IPS-20b (cell line): ENCODE data around the gene KRT8.
A peak's percentile ranks its signal among the peaks of the same experiment; 100 is the strongest.
"Not testable (repeated sequence)": the region's sequence is repeated elsewhere in the genome, so short reads cannot be mapped to it uniquely, and the experiment has no call there.

ENCODE experiments used
- H3K27ac ChIP-seq: one replicate; pipeline ENCODE4 v1.5.1; 2013; ENCODE audit warnings: low read length
- H3K27me3 ChIP-seq: 2 replicates; pipeline ENCODE4 v1.6.1; 2013; ENCODE audit warnings: mild to moderate bottlenecking, low read length, inconsistent platforms; ENCODE audit not compliant: insufficient read depth
- H3K36me3 ChIP-seq: 2 replicates; pipeline ENCODE4 v1.6.1; 2013; ENCODE audit warnings: low read depth, mild to moderate bottlenecking, inconsistent platforms, low read length, moderate library complexity; ENCODE audit not compliant: insufficient read depth
- H3K4me1 ChIP-seq: 2 replicates; pipeline ENCODE4 v1.6.1; 2013; ENCODE audit warnings: mild to moderate bottlenecking, control low read depth, inconsistent platforms, low read length, moderate library complexity; ENCODE audit not compliant: insufficient read depth
- H3K4me3 ChIP-seq: 2 replicates; pipeline ENCODE4 v1.5.1; 2013; ENCODE audit warnings: mild to moderate bottlenecking, low read length, inconsistent platforms
- H3K9ac ChIP-seq: 2 replicates; pipeline ENCODE4 v1.6.1; 2013; ENCODE audit warnings: low read depth, mild to moderate bottlenecking, inconsistent platforms, low read length, moderate library complexity
- H3K9me3 ChIP-seq: 2 replicates; pipeline ENCODE4 v1.6.1; 2013; ENCODE audit warnings: mild to moderate bottlenecking, low read depth, low read length, inconsistent platforms; ENCODE audit not compliant: insufficient read depth

The KRT8 gene

GRCh38 chr12:52896190-52897100 is 8.4 kb downstream of the KRT8 start:
- no peaks in the 10 kb centered on the region for H3K27me3 ChIP-seq
- no peak overlapping the region for H3K27ac ChIP-seq
- H3K4me3 ChIP-seq = no peak overlapping the region
- peaks cover 50% of the 10 kb centered on the region for H3K36me3 ChIP-seq
- H3K9me3 ChIP-seq = no peaks in the 10 kb centered on the region
- no peaks in the 10 kb centered on the region for H3K4me1 ChIP-seq
- H3K9ac ChIP-seq = no peak overlapping the region

- Histone ChIP-seq H3K27ac (no peak overlapping the region), H3K36me3 (peaks cover 43% of the 10 kb centered on the region), H3K9ac (no peak overlapping the region), H3K4me3 (no peak overlapping the region), H3K4me1 (no peaks in the 10 kb centered on the region), H3K9me3 (no peaks in the 10 kb centered on the region), H3K27me3 (no peaks in the 10 kb centered on the region)
Observed at GRCh38 chr12:52895726-52896189, 9.1 kb downstream of the KRT8 start.

GRCh38 chr12:52892974-52893373 is 11.9 kb downstream of the KRT8 start:
- H3K27me3 ChIP-seq = no peaks in the 10 kb centered on the region
- no peaks in the 10 kb centered on the region for H3K4me1 ChIP-seq
- no peak overlapping the region for H3K9ac ChIP-seq
- no peak overlapping the region for H3K4me3 ChIP-seq
- H3K27ac ChIP-seq = no peak overlapping the region
- no peaks in the 10 kb centered on the region for H3K9me3 ChIP-seq
- H3K36me3 ChIP-seq = peaks cover 17% of the 10 kb centered on the region

- Histone ChIP-seq H3K4me3 (no peak overlapping the region), H3K27ac (no peak overlapping the region), H3K9ac (no peak overlapping the region), H3K27me3 (no peaks in the 10 kb centered on the region), H3K9me3 (no peaks in the 10 kb centered on the region), H3K4me1 (no peaks in the 10 kb centered on the region), H3K36me3 (peaks cover 11% of the 10 kb centered on the region)
Observed at GRCh38 chr12:52892207-52892852, 12.5 kb downstream of the KRT8 start.

- Histone ChIP-seq H3K9me3 (no peaks in the 10 kb centered on the region), H3K27ac (no peak overlapping the region), H3K4me3 (no peak overlapping the region), H3K9ac (no peak overlapping the region), H3K36me3 (no peaks in the 10 kb centered on the region), H3K4me1 (no peaks in the 10 kb centered on the region), H3K27me3 (no peaks in the 10 kb centered on the region)
Observed at GRCh38 chr12:52891044-52891443, 13.8 kb downstream of the KRT8 start.

- Histone ChIP-seq H3K9ac (no peak overlapping the region), H3K4me3 (no peak overlapping the region), H3K27me3 (no peaks in the 10 kb centered on the region), H3K4me1 (no peaks in the 10 kb centered on the region), H3K9me3 (no peaks in the 10 kb centered on the region), H3K36me3 (no peaks in the 10 kb centered on the region), H3K27ac (no peak overlapping the region)
Observed at GRCh38 chr12:52890417-52890816, 14.5 kb downstream of the KRT8 start.

- 0 out of 2 replicates have a peak, but pooled peaks cover 6% of the 10 kb centered on the region for H3K27me3 ChIP-seq
- no peaks in the 10 kb centered on the region for H3K9me3 ChIP-seq
- no peaks in the 10 kb centered on the region for H3K4me1 ChIP-seq
- H3K4me3 ChIP-seq = no peak overlapping the region
- no peak overlapping the region for H3K9ac ChIP-seq
- no peaks in the 10 kb centered on the region for H3K36me3 ChIP-seq
- no peak overlapping the region for H3K27ac ChIP-seq
Observed at GRCh38 chr12:52884526-52885293, 20.2 kb downstream of the KRT8 start.

GRCh38 chr12:52880499-52880898 is 24.4 kb downstream of the KRT8 start:
- H3K4me1 ChIP-seq, H3K27ac ChIP-seq, H3K4me3 ChIP-seq, H3K9me3 ChIP-seq, H3K36me3 ChIP-seq, H3K9ac ChIP-seq: not testable (repeated sequence)
- peaks cover 15% of the 10 kb centered on the region for H3K27me3 ChIP-seq

- Histone ChIP-seq H3K36me3 (no peaks in the 10 kb centered on the region), H3K4me1 (peaks cover 4% of the 10 kb centered on the region; the same call in 1 of the 2 replicates), H3K27ac (no peak overlapping the region), H3K27me3 (peaks cover 20% of the 10 kb centered on the region), H3K9ac (peak overlapping the region; percentile 34; the same call in 1 of the 2 replicates), H3K4me3 (peak overlapping the region; percentile 62), H3K9me3 (no peaks in the 10 kb centered on the region)
Observed at GRCh38 chr12:52879394-52880351, 25.2 kb downstream of the KRT8 start.

- Histone ChIP-seq H3K9ac (peak overlapping the region; percentile 34; the same call in 1 of the 2 replicates), H3K4me3 (peak overlapping the region; percentile 62; the same call in 1 of the 2 replicates), H3K9me3 (no peaks in the 10 kb centered on the region), H3K27me3 (peaks cover 27% of the 10 kb centered on the region), H3K27ac (no peak overlapping the region), H3K36me3 (no peaks in the 10 kb centered on the region), H3K4me1 (peaks cover 4% of the 10 kb centered on the region; the same call in 1 of the 2 replicates)
Observed at GRCh38 chr12:52878507-52879393, 26.1 kb downstream of the KRT8 start.
